Gastrocnemius medialis (tissue), 4 donors: ENCODE results near the gene FOXP4. TPM values are rescaled to one million over a fixed set of nuclear protein-coding genes. Genes with fewer than 3 reads are reported as not detected.

Source experiments
- ATAC-seq, 2 donors: fragments of 150-250 bp; one replicate each; pipeline ENCODE4 v1.9.1; 2016
- DNase-seq, 2 donors: peaks; one replicate each; pipeline ENCODE4 v3.0.0-alpha.2; 2019
- H3K27ac ChIP-seq, 4 donors: fragments of 200-600 bp; sonication (generic); 1 replicate in 1 of 4; 2 replicates in 3 of 4; pipeline ENCODE4 v1.5.1; 2016 to 2018; ENCODE audit warnings: mild to moderate bottlenecking in 2 of 4, moderate library complexity in 1 of 4
- H3K27me3 ChIP-seq, 3 donors: fragments of 200-600 bp; sonication (generic) in 2 of 3; 1 replicate in 1 of 3; 2 replicates in 2 of 3; pipeline versions ENCODE4 v1.5.1 to v1.6.0; 2016 to 2019; ENCODE audit warnings: mild to moderate bottlenecking in 1 of 3, moderate library complexity in 1 of 3
- H3K36me3 ChIP-seq, 2 donors: fragments of 200-600 bp; sonication (generic) in 1 of 2; one replicate each; pipeline ENCODE4 v1.5.1; 2017 to 2018
- H3K4me1 ChIP-seq, 2 donors: fragments of 200-600 bp; sonication (generic) in 1 of 2; one replicate each; pipeline ENCODE4 v1.5.1; 2016 to 2017; ENCODE audit warnings: mild to moderate bottlenecking in 2 of 2
- H3K4me3 ChIP-seq, 4 donors: fragments of 200-600 bp; sonication (generic) in 3 of 4; 1 replicate in 1 of 4; 2 replicates in 3 of 4; pipeline ENCODE4 v1.5.1; 2016 to 2019; ENCODE audit warnings: mild to moderate bottlenecking in 2 of 4
- H3K9me3 ChIP-seq, 3 donors: fragments of 200-600 bp; sonication (generic) in 2 of 3; 1 replicate in 1 of 3; 2 replicates in 2 of 3; pipeline ENCODE4 v1.5.1; 2016 to 2019
- CTCF ChIP-seq, 5 experiments: fragments of 450-650 bp in 3 of 5; fragments of 200-600 bp in 2 of 5; sonication (generic) in 2 of 5; IDR thresholded peaks in 4 of 5; conservative IDR thresholded peaks in 1 of 5; 1 replicate in 4 of 5; 2 replicates in 1 of 5; pipeline ENCODE4 v1.5.1; 2016 to 2019; ENCODE audit warnings: antibody characterized with exemption in 5 of 5, mild to moderate bottlenecking in 3 of 5, moderate library complexity in 3 of 5
- POLR2A ChIP-seq, 2 donors: fragments of 450-650 bp; IDR thresholded peaks; one replicate each; pipeline ENCODE4 v1.6.1; 2017; ENCODE audit warnings: antibody characterized with exemption in 2 of 2, mild to moderate bottlenecking in 2 of 2, moderate library complexity in 2 of 2
- in situ Hi-C, 4 donors: fragments of 200-750 bp; cut with MboI; loops; one replicate each; pipeline versions ENCODE4 v1.15.0 to v1.8.0; 2017; ENCODE audit warnings: low sequenced_read_pairs in 4 of 4
- intact Hi-C: fragments of 100-400 bp; cut with DNase I; formaldehyde crosslinking; loops from one replicate; pipeline ENCODE4 v1.15.1; 2023; ENCODE audit warnings: low total_unique reads
- total RNA-seq, 4 donors: library from RNA; depleted of rRNA; stranded (reverse); fragments of >200 nt; gene quantifications; one replicate each; pipeline versions ENCODE4 v1.1.0 to v1.2.3, GENCODE V29; 2016

FOXP4 gene
- total RNA-seq, 4 donors from 2014 or later = 3.4 to 11.4 (median 6.5) TPM

GRCh38 chr6:41622206-41622988 is 76.2 kb downstream of the FOXP4 start:
- no peak overlapping the region for H3K4me3 ChIP-seq
- DNase-seq (no peak), ATAC-seq (no peak)
- H3K27ac ChIP-seq = no peak overlapping the region
- no peaks in the 10 kb centered on the region for H3K36me3 ChIP-seq
- H3K9me3 ChIP-seq = no peaks in the 10 kb centered on the region
- in situ Hi-C loops (loop anchor here in 1 of 4 donors (25.0 kb wide), 1 partner anchor 140 kb away; no protein-coding TSS in a partner anchor), intact Hi-C loops (no loop called here)
- TF ChIP-seq CTCF (IDR thresholded peaks at IDR 0.05 in 4 of 5, conservative IDR thresholded peaks at IDR 0.05 in 1 of 5) (no peak), POLR2A (IDR thresholded peaks at IDR 0.05) (no peak)
- no peaks in the 10 kb centered on the region for H3K27me3 ChIP-seq
- peaks cover 0 to 5% of the 10 kb centered on the region in 2 donors for H3K4me1 ChIP-seq

- DNase-seq (no peak), ATAC-seq (no peak)
- in situ Hi-C loops (loop anchor here in 1 of 4 donors (25.0 kb wide), 1 partner anchor 139 kb away; no protein-coding TSS in a partner anchor), intact Hi-C loops (no loop called here)
- H3K27me3 ChIP-seq = no peaks in the 10 kb centered on the region
- H3K27ac ChIP-seq = no peak overlapping the region
- no peaks in the 10 kb centered on the region for H3K9me3 ChIP-seq
- H3K4me1 ChIP-seq = peaks cover 0 to 5% of the 10 kb centered on the region in 2 donors
- H3K4me3 ChIP-seq = no peak overlapping the region
- no peak for TF ChIP-seq CTCF (IDR thresholded peaks at IDR 0.05 in 4 of 5, conservative IDR thresholded peaks at IDR 0.05 in 1 of 5)
- TF ChIP-seq POLR2A (IDR thresholded peaks at IDR 0.05) = no peak
- H3K36me3 ChIP-seq = no peaks in the 10 kb centered on the region
These were observed 77.1 kb downstream of the FOXP4 start for GRCh38 chr6:41623330-41623729.

GRCh38 chr6:41624621-41625380 is 78.6 kb downstream of the FOXP4 start:
- no peak for ATAC-seq
- TF ChIP-seq POLR2A (IDR thresholded peaks at IDR 0.05) (no peak), CTCF (IDR thresholded peaks at IDR 0.05 in 4 of 5, conservative IDR thresholded peaks at IDR 0.05 in 1 of 5) (no peak)
- no peak overlapping the region for H3K27ac ChIP-seq
- H3K4me1 ChIP-seq = peaks cover 0 to 5% of the 10 kb centered on the region in 2 donors
- no peaks in the 10 kb centered on the region for H3K9me3 ChIP-seq
- intact Hi-C loops (no loop called here), in situ Hi-C loops (loop anchor here in 1 of 4 donors (25.0 kb wide), 1 partner anchor 138 kb away; no protein-coding TSS in a partner anchor)
- H3K4me3 ChIP-seq = no peak overlapping the region
- no peaks in the 10 kb centered on the region for H3K27me3 ChIP-seq
- no peaks in the 10 kb centered on the region for H3K36me3 ChIP-seq
- no peak for DNase-seq

- no peak overlapping the region for H3K4me3 ChIP-seq
- no peaks in the 10 kb centered on the region for H3K36me3 ChIP-seq
- H3K27me3 ChIP-seq = peaks cover 0 to 3% (median 0%) of the 10 kb centered on the region in 3 donors
- intact Hi-C loops = no loop called here
- H3K4me1 ChIP-seq = peaks cover 0 to 5% of the 10 kb centered on the region in 2 donors
- no peak overlapping the region for H3K27ac ChIP-seq
- no peak for ATAC-seq
- no peak for DNase-seq
- in situ Hi-C loops = no loop called here
- no peaks in the 10 kb centered on the region for H3K9me3 ChIP-seq
- TF ChIP-seq CTCF (IDR thresholded peaks at IDR 0.05 in 4 of 5, conservative IDR thresholded peaks at IDR 0.05 in 1 of 5) (no peak), POLR2A (IDR thresholded peaks at IDR 0.05) (no peak)
These were observed 79.3 kb downstream of the FOXP4 start for GRCh38 chr6:41625442-41625841.
